K562 (cell line): ENCODE measurements around the gene HPSE2. TPM values are rescaled to one million over a fixed set of nuclear protein-coding genes. Genes with fewer than 3 reads are reported as not detected.

Experiments
- BRD4 ChIP-seq: fragments of 200-600 bp; sonication (generic); IDR thresholded peaks from 2 replicates; pipeline ENCODE4 v1.6.1; 2017; ENCODE audit warnings: inconsistent platforms
- HCFC1 ChIP-seq: IDR thresholded peaks from 2 replicates; pipeline ENCODE4 v1.6.1; 2012; ENCODE audit warnings: low read depth, low read length, improper control_type of control experiment
- NELFE ChIP-seq: IDR thresholded peaks from 2 replicates; pipeline ENCODE4 v1.6.1; 2011; ENCODE audit warnings: mild to moderate bottlenecking; ENCODE audit not compliant: insufficient read depth, insufficient read length
- NR2F6 ChIP-seq: fragments of 450-650 bp; formaldehyde crosslinking; IDR thresholded peaks from 2 replicates; pipeline ENCODE4 v1.4.0; 2020; ENCODE audit warnings: mild to moderate bottlenecking
- PML ChIP-seq: IDR thresholded peaks from 2 replicates; pipeline ENCODE4 v1.6.1; 2012; ENCODE audit warnings: low read length, inconsistent platforms
- RHOXF2B ChIP-seq: fragments of 250-450 bp; sonication (Bioruptor Pico); conservative IDR thresholded peaks from 2 replicates; pipeline ENCODE4 v1.5.1; 2021
- SREBF1 ChIP-seq: fragments of 150-350 bp; IDR thresholded peaks from 2 replicates; pipeline ENCODE4 v1.6.1; 2014; ENCODE audit warnings: antibody characterized with exemption, low read depth, low read length, borderline replicate concordance
- XRCC3 ChIP-seq: fragments of 450-650 bp; IDR thresholded peaks from 2 replicates; pipeline ENCODE4 v1.6.1; 2017; ENCODE audit warnings: mild to moderate bottlenecking, moderate library complexity
- ZNF282 ChIP-seq: sonication (generic); formaldehyde crosslinking; IDR thresholded peaks from 2 replicates; pipeline ENCODE4 v1.8.1; 2023; ENCODE audit warnings: missing genetic modification reagents
- ZNF586 ChIP-seq: fragments of 450-650 bp; formaldehyde crosslinking; conservative IDR thresholded peaks from 2 replicates; pipeline ENCODE4 v1.4.0; 2020; ENCODE audit warnings: mild to moderate bottlenecking, moderate library complexity
- polyA plus RNA-seq, 8 experiments: library from polyadenylated mRNA; depleted of rRNA in 4 of 8; stranded (reverse) in 5 of 8; unstranded in 3 of 8; fragments of >200 nt; fragmentation: Nextera tagmentation in 2 of 8; fragmentation: Illumina TruSeq in 1 of 8; extraction: Ambion mirVana in 2 of 8; extraction: Trizol in 1 of 8; gene quantifications; 2 replicates each; pipeline versions ENCODE4 v1.2.1 to v1.2.3, GENCODE V29; 2011 to 2014; ENCODE audit warnings: inconsistent platforms in 1 of 8, missing spikeins in 1 of 8
- total RNA-seq, 7 experiments: library from RNA; depleted of rRNA in 6 of 7; stranded (reverse); fragments of >200 nt in 6 of 7; fragmentation: Illumina TruSeq in 2 of 7; extraction: Trizol in 2 of 7; gene quantifications; 2 replicates each; pipeline versions ENCODE4 v1.2.1 to v1.2.3, GENCODE V29; 2011 to 2021; ENCODE audit warnings: low replicate concordance in 1 of 7
- TF ChIP-seq, protein P1 (sequence below): fragments of 450-650 bp; IDR thresholded peaks from 2 replicates; pipeline ENCODE4 v1.6.1; 2016
- TF ChIP-seq, protein P2 (sequence below): fragments of 450-650 bp; formaldehyde crosslinking; IDR thresholded peaks from 2 replicates; pipeline ENCODE4 v1.4.0; 2022; ENCODE audit warnings: missing genetic modification characterization
- TF ChIP-seq, protein P3 (sequence below): fragments of 250-450 bp; sonication (Bioruptor Pico); IDR thresholded peaks from 2 replicates; pipeline ENCODE4 v1.5.0; 2021; ENCODE audit warnings: mild to moderate bottlenecking, moderate library complexity
- TF ChIP-seq, protein P4 (sequence below), 2 experiments: fragments of 450-650 bp; IDR thresholded peaks; 2 replicates each; pipeline ENCODE4 v1.6.1; 2018; ENCODE audit warnings: mild to moderate bottlenecking in 2 of 2, low read depth in 1 of 2; ENCODE audit not compliant: partially characterized antibody in 2 of 2
- TF ChIP-seq, protein P5 (sequence below): sonication (generic); formaldehyde crosslinking; IDR thresholded peaks from 2 replicates; pipeline ENCODE4 v1.8.0; 2022; ENCODE audit warnings: mild to moderate bottlenecking, missing genetic modification reagents
- TF ChIP-seq, protein P6 (sequence below): fragments of 250-450 bp; sonication (Bioruptor Pico); IDR thresholded peaks from 2 replicates; pipeline ENCODE4 v1.4.0; 2020; ENCODE audit warnings: mild to moderate bottlenecking

HPSE2 gene
- total and polyA plus RNA-seq, 9 of the 15 experiments (the other 6 are each of a cell fraction or from before 2014, with no cell fraction given) = 0.03 to 0.10 (median 0.04) TPM; not detected in 2

DNA sequence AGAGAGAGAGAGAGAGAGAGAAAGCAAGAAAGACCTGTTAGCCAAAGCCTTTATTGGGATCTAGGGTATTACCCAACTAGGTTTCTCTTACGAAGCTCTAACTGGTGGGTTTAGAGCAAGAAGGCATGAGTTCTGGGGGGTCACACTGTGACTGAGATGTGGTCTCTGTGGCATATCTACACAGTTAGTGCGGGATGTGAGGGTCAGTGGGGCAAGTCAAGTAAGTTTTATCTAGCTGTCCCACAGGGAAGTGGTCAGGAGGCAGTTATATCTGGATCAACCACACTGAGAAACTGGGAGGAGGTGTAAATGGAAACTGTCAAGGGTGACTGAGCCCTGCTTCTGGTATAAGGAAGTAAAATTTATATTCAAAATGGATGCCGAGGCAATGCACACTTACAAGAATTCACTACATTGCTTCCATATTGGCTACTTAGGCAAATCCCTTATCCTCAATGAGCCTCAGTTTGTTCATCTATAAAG is 457.3 kb downstream of the HPSE2 start (continued):
- TF ChIP-seq, protein P1, sequence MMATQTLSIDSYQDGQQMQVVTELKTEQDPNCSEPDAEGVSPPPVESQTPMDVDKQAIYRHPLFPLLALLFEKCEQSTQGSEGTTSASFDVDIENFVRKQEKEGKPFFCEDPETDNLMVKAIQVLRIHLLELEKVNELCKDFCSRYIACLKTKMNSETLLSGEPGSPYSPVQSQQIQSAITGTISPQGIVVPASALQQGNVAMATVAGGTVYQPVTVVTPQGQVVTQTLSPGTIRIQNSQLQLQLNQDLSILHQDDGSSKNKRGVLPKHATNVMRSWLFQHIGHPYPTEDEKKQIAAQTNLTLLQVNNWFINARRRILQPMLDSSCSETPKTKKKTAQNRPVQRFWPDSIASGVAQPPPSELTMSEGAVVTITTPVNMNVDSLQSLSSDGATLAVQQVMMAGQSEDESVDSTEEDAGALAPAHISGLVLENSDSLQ = peak; percentile 78
- TF ChIP-seq, protein P2, sequence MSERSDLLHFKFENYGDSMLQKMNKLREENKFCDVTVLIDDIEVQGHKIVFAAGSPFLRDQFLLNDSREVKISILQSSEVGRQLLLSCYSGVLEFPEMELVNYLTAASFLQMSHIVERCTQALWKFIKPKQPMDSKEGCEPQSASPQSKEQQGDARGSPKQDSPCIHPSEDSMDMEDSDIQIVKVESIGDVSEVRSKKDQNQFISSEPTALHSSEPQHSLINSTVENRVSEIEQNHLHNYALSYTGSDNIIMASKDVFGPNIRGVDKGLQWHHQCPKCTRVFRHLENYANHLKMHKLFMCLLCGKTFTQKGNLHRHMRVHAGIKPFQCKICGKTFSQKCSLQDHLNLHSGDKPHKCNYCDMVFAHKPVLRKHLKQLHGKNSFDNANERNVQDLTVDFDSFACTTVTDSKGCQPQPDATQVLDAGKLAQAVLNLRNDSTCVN (CRISPR knock-in tag) = no peak
- TF ChIP-seq NELFE = no peak
- TF ChIP-seq, protein P3, sequence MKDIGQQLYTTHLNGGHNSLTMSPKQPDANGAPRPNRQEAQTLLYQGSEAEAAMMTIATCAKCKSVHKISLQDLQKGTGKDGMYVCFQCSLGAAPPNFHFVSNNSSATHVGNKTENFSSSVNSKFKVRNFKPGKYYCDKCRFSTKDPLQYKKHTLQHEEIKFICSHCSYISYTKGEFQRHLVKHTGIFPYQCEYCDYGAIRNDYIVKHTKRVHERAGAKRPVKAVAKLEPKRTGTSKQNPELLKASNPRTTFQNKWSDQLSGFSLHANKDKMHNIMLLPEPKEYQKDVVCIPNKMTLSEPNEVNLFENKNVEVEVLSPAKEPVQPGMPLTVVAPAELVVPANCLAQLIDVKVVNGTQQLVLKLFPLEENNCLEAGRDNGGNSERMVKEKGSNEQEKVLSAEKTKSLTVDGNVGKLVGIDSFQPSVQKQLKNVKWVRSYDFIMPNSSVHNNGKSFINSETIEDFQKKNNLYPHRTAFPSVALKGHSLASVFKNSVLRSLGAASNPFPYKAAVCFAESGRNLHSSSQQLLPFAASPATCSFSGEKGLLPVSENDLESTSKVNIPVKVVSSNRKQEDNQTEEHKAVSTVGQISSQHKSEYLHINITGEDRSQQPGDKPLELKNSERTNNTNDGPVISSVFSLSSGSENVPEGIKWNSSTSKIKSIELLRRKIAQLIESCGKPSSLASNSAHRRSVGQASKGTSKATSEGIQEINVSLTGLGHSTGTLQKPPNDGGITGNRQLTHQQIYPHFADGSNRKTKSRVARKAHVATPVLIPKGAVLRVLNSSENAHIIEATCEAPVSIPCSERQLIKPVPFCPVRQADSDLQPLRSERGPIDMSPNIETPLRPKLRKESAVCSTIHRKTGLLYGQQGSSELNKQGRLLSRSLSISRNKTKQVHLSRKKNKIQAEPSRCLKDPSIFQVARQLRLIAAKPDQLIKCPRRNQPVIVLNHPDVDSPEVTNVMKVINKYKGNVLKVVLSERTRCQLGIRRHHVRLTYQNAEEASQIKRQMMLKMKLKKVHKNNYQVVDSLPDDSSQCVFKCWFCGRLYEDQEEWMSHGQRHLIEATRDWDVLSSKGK (CRISPR knock-in tag) = no peak
- TF ChIP-seq ZNF586 (CRISPR knock-in tag) = no peak
- no peak for TF ChIP-seq BRD4
- TF ChIP-seq, protein P4, sequence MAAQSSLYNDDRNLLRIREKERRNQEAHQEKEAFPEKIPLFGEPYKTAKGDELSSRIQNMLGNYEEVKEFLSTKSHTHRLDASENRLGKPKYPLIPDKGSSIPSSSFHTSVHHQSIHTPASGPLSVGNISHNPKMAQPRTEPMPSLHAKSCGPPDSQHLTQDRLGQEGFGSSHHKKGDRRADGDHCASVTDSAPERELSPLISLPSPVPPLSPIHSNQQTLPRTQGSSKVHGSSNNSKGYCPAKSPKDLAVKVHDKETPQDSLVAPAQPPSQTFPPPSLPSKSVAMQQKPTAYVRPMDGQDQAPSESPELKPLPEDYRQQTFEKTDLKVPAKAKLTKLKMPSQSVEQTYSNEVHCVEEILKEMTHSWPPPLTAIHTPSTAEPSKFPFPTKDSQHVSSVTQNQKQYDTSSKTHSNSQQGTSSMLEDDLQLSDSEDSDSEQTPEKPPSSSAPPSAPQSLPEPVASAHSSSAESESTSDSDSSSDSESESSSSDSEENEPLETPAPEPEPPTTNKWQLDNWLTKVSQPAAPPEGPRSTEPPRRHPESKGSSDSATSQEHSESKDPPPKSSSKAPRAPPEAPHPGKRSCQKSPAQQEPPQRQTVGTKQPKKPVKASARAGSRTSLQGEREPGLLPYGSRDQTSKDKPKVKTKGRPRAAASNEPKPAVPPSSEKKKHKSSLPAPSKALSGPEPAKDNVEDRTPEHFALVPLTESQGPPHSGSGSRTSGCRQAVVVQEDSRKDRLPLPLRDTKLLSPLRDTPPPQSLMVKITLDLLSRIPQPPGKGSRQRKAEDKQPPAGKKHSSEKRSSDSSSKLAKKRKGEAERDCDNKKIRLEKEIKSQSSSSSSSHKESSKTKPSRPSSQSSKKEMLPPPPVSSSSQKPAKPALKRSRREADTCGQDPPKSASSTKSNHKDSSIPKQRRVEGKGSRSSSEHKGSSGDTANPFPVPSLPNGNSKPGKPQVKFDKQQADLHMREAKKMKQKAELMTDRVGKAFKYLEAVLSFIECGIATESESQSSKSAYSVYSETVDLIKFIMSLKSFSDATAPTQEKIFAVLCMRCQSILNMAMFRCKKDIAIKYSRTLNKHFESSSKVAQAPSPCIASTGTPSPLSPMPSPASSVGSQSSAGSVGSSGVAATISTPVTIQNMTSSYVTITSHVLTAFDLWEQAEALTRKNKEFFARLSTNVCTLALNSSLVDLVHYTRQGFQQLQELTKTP (IDR thresholded peaks at IDR 0.05; ENCODE audit: low read depth in 1 of 2, partially characterized antibody in 2 of 2) = peak in 1 of 2 experiments; percentile 27
- TF ChIP-seq NR2F6 (CRISPR knock-in tag) = no peak
- TF ChIP-seq, protein P5, sequence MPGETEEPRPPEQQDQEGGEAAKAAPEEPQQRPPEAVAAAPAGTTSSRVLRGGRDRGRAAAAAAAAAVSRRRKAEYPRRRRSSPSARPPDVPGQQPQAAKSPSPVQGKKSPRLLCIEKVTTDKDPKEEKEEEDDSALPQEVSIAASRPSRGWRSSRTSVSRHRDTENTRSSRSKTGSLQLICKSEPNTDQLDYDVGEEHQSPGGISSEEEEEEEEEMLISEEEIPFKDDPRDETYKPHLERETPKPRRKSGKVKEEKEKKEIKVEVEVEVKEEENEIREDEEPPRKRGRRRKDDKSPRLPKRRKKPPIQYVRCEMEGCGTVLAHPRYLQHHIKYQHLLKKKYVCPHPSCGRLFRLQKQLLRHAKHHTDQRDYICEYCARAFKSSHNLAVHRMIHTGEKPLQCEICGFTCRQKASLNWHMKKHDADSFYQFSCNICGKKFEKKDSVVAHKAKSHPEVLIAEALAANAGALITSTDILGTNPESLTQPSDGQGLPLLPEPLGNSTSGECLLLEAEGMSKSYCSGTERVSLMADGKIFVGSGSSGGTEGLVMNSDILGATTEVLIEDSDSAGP (CRISPR knock-in tag) = no peak
- TF ChIP-seq XRCC3 = no peak
- TF ChIP-seq RHOXF2B (CRISPR knock-in tag) = no peak
- TF ChIP-seq PML = peak; percentile 92
- TF ChIP-seq ZNF282 (CRISPR knock-in tag) = no peak
- TF ChIP-seq SREBF1 = no peak
- TF ChIP-seq, protein P6, sequence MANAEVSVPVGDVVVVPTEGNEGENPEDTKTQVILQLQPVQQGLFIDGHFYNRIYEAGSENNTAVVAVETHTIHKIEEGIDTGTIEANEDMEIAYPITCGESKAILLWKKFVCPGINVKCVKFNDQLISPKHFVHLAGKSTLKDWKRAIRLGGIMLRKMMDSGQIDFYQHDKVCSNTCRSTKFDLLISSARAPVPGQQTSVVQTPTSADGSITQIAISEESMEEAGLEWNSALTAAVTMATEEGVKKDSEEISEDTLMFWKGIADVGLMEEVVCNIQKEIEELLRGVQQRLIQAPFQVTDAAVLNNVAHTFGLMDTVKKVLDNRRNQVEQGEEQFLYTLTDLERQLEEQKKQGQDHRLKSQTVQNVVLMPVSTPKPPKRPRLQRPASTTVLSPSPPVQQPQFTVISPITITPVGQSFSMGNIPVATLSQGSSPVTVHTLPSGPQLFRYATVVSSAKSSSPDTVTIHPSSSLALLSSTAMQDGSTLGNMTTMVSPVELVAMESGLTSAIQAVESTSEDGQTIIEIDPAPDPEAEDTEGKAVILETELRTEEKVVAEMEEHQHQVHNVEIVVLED (CRISPR knock-in tag) = no peak
- no peak for TF ChIP-seq HCFC1
